Spinal cord (tissue), 10 donors: ENCODE results near the gene TBC1D32. TPM values are rescaled to one million over a fixed set of nuclear protein-coding genes. Genes with fewer than 3 reads are reported as not detected.
A peak's percentile ranks its signal among the peaks of the same experiment; 100 is the strongest.

Experiments
- DNase-seq, 6 donors: peaks; one replicate each; pipeline versions ENCODE4 v3.0.0 to v3.0.0-alpha.2; 2013 to 2015; ENCODE audit warnings: low spot score in 6 of 6, low read depth in 4 of 6
- H3K27ac ChIP-seq: one replicate; pipeline ENCODE4 v1.5.1; 2013; ENCODE audit warnings: low read depth, low read length, control low read depth
- H3K27me3 ChIP-seq: one replicate; pipeline ENCODE4 v1.6.1; 2013; ENCODE audit warnings: low read length; ENCODE audit not compliant: control insufficient read depth, insufficient read depth
- H3K36me3 ChIP-seq: one replicate; pipeline ENCODE4 v1.6.1; 2013; ENCODE audit warnings: low read length; ENCODE audit not compliant: control insufficient read depth, insufficient read depth
- H3K4me1 ChIP-seq: one replicate; pipeline ENCODE4 v1.6.1; 2013; ENCODE audit warnings: low read length; ENCODE audit not compliant: control insufficient read depth, insufficient read depth
- H3K4me3 ChIP-seq: one replicate; pipeline ENCODE4 v1.5.1; 2013; ENCODE audit warnings: low read depth, low read length, control low read depth
- H3K9me3 ChIP-seq: one replicate; pipeline ENCODE4 v1.6.1; 2013; ENCODE audit warnings: low read length; ENCODE audit not compliant: control insufficient read depth, insufficient read depth
- WGBS: methylation state at CpG from one replicate; pipeline ENCODE4 v1.1.5; 2013; ENCODE audit warnings: missing lambda C conversion rate; ENCODE audit not compliant: insufficient coverage; 5-methylcytosine and 5-hydroxymethylcytosine counted together
- polyA plus RNA-seq, 2 donors: library from polyadenylated mRNA; unstranded; fragments of 120-200 nt; gene quantifications; one replicate each; pipeline ENCODE4 v1.2.1, GENCODE V29; 2013; ENCODE audit not compliant: insufficient read length in 2 of 2
- total RNA-seq, 2 donors: library from RNA; depleted of rRNA in 1 of 2; stranded (reverse); fragments of 120-200 nt in 1 of 2; fragments of >200 nt in 1 of 2; gene quantifications; one replicate each; pipeline versions ENCODE4 v1.2.3 to v1.2.4, GENCODE V29; 2013 to 2014
- donor health status: healthy.

Gene TBC1D32
- total and polyA plus RNA-seq, 4 donors, result 12.2 to 51.4 (median 24.9) TPM

DNA sequence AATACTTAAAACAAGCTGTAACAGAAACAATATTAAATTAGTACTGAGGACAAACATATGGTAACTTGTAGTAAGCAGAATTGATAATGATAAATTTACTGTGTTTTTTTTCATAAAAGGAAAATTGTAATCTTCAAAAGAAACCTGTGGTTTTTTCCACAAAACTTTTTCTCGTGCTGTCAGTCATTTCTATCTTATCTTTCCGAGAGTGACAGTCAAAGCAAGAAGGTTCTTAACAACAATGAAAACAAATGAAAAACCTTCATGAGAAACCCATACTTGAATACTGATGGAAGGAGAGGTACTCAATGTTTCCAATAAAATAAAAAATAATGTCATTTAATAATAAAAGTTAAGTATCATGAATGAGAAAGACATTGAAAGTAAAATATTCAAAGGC lies 174.0 kb downstream of the TBC1D32 start:
- H3K9me3 ChIP-seq, result peaks cover 4% of the 10 kb centered on the region
- no CpG with 5 or more reads among the region's 2 CpGs for WGBS
- H3K27ac ChIP-seq, result no peak overlapping the region
- H3K4me1 ChIP-seq, result no peaks in the 10 kb centered on the region
- H3K27me3 ChIP-seq, result no peaks in the 10 kb centered on the region
- H3K4me3 ChIP-seq, result no peak overlapping the region
- no peaks in the 10 kb centered on the region for H3K36me3 ChIP-seq
- no peak for DNase-seq

DNA sequence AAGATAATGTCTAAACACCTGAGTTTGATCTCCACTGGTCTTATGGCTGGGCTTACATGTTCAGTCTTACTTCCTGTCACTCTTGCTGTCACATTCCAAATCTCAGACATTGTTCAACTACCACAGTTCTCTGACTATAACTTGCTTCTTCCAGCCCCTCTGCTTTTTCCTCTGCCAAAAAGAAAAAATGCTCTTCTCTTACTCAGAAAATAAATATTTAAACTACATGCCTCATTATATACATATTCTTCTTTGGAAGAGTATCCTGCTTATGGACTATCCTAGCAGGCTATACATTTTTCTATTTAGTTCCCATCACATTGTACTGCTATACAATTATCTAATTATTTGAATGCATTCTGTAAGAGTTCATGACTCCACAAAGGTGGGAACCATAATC lies 175.4 kb downstream of the TBC1D32 start:
- DNase-seq, result no peak
- Histone ChIP-seq H3K27ac (no peak overlapping the region), H3K9me3 (peaks cover 4% of the 10 kb centered on the region), H3K27me3 (no peaks in the 10 kb centered on the region), H3K4me3 (no peak overlapping the region), H3K4me1 (no peaks in the 10 kb centered on the region), H3K36me3 (peaks cover 2% of the 10 kb centered on the region)

DNA sequence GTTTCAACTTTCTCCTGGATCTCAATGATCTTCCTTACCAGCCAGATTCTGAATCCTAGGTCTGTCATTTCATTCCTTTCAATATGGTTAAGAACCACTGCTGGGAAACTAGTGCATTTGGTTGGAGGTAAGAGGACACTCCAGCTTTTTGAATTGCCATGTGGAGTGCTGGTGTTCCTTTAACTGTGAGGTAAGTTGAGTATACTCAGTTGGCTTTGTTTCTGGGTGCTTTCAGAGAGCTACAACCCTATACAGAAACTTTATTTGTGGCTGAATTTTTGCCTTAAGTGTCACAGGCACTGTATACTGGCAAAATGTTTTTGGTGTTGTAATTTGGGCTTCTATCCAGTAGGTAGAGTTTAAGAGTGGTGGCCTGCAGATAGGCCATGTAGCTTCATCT lies 175.8 kb downstream of the TBC1D32 start:
- H3K4me1 ChIP-seq, result no peaks in the 10 kb centered on the region
- H3K4me3 ChIP-seq, result no peak overlapping the region
- H3K9me3 ChIP-seq, result peaks cover 4% of the 10 kb centered on the region
- H3K27ac ChIP-seq, result no peak overlapping the region
- H3K27me3 ChIP-seq, result no peaks in the 10 kb centered on the region
- DNase-seq, result no peak
- H3K36me3 ChIP-seq, result peaks cover 6% of the 10 kb centered on the region

DNA sequence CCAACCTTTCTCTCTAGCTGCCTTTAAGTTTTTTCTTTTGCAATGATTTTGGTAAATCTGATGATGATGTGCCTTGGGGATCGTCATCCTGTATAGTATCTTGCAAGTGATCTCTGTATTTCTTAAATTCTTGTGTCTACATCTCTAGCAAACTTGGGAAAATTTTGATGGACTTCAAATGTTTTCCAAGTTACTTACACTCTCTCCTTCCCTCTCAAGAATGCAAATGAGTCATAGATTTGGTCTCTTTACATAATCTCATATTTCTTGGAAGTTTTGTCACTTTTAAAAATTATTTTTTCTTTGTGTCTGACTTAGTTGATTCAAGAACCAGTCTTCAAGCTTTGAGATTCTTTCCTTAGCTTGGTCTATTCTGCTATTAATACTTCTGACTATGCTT lies 176.4 kb downstream of the TBC1D32 start:
- Histone ChIP-seq H3K9me3 (peaks cover 4% of the 10 kb centered on the region), H3K4me3 (no peak overlapping the region), H3K36me3 (peaks cover 8% of the 10 kb centered on the region), H3K4me1 (no peaks in the 10 kb centered on the region), H3K27me3 (no peaks in the 10 kb centered on the region), H3K27ac (no peak overlapping the region)
- no CpG with 5 or more reads among the region's 1 CpG for WGBS
- DNase-seq, result no peak

DNA sequence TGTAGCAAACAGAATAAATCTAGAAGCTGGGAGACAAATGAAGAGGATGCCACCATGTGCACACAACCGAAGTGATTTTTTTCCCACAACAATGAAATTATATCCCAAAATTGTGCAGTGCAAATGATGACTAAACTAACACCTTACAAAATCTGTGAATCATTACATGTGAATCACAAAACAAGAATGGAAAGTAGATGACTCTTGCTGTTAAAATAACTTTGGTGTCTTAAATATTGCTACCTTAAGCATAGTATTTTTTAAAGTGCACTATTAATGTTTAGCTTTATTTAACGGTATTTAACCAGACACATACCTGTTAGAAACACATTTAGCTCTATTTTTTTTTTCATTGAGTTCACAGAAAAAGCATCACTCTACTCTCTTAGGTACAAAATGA lies 190.8 kb downstream of the TBC1D32 start:
- no peak for DNase-seq
- no peak overlapping the region for H3K4me3 ChIP-seq
- H3K27me3 ChIP-seq, result no peaks in the 10 kb centered on the region
- no peak overlapping the region for H3K27ac ChIP-seq
- no CpG with 5 or more reads among the region's 2 CpGs for WGBS
- H3K9me3 ChIP-seq, result no peaks in the 10 kb centered on the region
- no peaks in the 10 kb centered on the region for H3K36me3 ChIP-seq
- H3K4me1 ChIP-seq, result no peaks in the 10 kb centered on the region

DNA sequence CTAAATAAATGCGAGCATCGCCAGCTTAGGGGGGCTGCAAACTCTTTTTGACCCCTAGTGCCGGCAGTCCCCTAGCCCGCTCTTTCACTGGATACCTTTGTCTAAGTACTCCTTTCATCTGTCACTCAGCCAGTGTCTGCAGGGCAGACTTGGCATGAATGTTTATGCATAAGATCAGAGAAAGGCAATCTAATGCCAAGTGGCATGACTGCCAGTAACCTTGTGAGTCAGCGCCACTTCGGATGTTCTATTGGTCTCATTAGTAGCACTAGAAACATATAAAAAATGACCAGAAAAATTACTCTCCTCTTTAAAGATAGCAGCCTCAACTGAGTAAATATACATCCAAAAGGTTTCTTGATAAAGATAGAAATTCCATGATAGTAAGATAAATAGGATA lies 192.2 kb downstream of the TBC1D32 start:
- Histone ChIP-seq H3K27me3 (no peaks in the 10 kb centered on the region), H3K36me3 (no peaks in the 10 kb centered on the region)
- 82% methylated on average over 2 of the region's 6 CpGs for WGBS

DNA sequence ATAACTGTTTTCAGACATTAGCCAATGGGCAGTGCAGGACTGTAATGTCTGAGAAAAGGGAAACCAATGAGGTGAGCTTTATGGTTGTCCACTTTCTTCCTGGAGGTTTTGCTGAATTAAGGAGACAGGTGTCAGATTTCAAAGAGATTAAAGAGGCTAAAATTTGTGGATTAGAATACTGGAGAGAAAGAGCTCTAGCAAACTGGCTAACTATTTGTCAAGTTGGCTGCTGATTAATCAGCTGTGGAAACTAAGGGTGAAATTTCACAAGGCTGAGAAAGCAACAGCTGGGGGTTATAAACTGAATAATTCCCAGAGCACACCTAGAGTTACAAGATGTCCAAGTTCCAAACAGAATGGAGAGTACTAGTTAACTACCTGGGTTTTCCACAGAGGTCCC lies 198.9 kb downstream of the TBC1D32 start:
- H3K27me3 ChIP-seq, result no peaks in the 10 kb centered on the region
- no peak for DNase-seq
- no peak overlapping the region for H3K4me3 ChIP-seq
- H3K27ac ChIP-seq, result no peak overlapping the region
- H3K36me3 ChIP-seq, result no peaks in the 10 kb centered on the region
- H3K9me3 ChIP-seq, result no peaks in the 10 kb centered on the region
- H3K4me1 ChIP-seq, result no peaks in the 10 kb centered on the region

More for the DNA sequence above, 192.2 kb downstream of the TBC1D32 start:
- no peak for DNase-seq
- H3K9me3 ChIP-seq, result no peaks in the 10 kb centered on the region
- H3K4me3 ChIP-seq, result no peak overlapping the region
- H3K27ac ChIP-seq, result no peak overlapping the region
- H3K4me1 ChIP-seq, result no peaks in the 10 kb centered on the region

DNA sequence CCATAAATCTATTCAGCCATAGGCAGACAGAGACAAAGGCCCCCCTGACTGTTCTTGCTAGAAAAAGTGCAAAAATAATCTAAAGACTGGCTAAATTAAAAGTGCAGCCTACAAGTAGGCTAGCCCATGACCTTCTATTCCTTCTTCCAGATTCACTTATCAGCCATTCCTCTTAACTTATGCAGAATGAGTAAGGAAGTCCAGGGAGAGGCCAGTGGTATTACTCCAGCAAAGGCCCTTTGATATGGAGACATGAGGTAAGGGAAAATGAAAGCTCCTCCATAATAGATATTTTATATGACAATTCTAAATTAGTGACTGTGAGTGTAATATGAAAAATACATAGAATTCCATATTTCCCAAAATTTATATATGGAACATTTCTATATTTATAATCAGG lies 199.4 kb downstream of the TBC1D32 start:
- Histone ChIP-seq H3K9me3 (no peaks in the 10 kb centered on the region), H3K4me1 (no peaks in the 10 kb centered on the region), H3K4me3 (no peak overlapping the region), H3K27ac (no peak overlapping the region), H3K36me3 (no peaks in the 10 kb centered on the region), H3K27me3 (no peaks in the 10 kb centered on the region)
- DNase-seq, result no peak

DNA sequence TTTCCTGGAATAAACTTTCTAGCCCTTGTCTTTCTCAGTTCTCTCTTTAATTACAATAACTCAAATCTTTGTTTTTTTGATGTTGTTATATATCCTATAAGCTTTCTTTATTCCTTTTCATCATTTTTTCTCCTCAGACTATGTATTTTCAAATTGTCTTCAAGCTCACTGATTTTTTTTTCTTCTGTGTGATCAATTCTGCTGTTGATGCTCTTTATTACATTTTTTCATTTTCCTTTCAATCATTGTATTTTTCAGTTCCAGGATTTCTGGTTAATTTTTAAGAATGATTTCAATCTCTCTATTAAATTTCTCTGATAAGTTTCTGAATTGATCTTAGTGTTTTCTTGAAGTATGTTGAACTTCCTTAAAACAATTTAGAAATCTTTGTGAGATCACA lies 209.7 kb downstream of the TBC1D32 start:
- Histone ChIP-seq H3K4me1 (no peaks in the 10 kb centered on the region), H3K4me3 (no peak overlapping the region), H3K9me3 (peaks cover 8% of the 10 kb centered on the region), H3K27me3 (no peaks in the 10 kb centered on the region), H3K27ac (no peak overlapping the region), H3K36me3 (no peaks in the 10 kb centered on the region)
- no peak for DNase-seq

DNA sequence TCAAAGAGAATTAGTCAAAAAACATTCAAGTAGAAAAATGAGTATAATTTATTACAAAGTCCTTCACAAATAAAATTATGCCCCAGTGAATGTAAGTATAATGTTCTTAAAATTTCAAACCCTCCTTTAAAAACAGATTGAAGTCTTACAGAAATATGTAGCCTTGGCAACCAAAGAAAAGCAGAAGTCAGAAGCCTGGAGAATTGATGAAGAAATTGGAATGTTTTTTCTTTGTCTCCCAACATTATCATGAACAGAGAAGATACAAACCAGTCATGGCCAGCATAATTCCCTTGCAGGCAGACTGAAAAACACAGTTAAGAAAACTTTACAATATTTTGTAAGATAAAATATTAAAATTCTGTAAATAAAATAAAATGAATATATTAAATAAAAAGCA lies 221.9 kb downstream of the TBC1D32 start:
- Histone ChIP-seq H3K27ac (no peak overlapping the region), H3K4me1 (no peaks in the 10 kb centered on the region), H3K27me3 (no peaks in the 10 kb centered on the region), H3K36me3 (no peaks in the 10 kb centered on the region), H3K9me3 (no peaks in the 10 kb centered on the region), H3K4me3 (no peak overlapping the region)
- peak in 1 of 6 donors; percentile 21 for DNase-seq

DNA sequence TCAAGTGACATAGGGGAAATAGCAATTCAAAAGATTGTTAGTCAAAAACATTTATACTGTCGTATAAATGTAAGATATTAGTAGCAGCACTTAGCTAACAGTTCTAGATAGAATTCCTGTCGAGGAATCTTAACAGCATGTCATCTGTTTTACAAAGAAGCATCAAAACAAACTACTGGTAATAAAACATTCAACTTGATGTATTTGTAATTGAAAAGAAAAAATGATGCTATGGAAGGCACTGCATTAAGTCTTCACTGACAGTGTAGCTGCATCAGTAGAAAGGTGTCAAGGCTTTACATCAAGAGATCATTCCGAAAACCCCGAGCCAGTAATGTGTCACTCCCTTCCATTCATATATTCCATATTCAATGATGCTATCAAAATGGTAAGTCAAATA lies 223.5 kb downstream of the TBC1D32 start:
- no CpG with 5 or more reads among the region's 4 CpGs for WGBS

More for the DNA sequence above, 223.5 kb downstream of the TBC1D32 start:
- no peak for DNase-seq
- Histone ChIP-seq H3K4me3 (no peak overlapping the region), H3K9me3 (no peaks in the 10 kb centered on the region), H3K27ac (no peak overlapping the region), H3K36me3 (no peaks in the 10 kb centered on the region), H3K27me3 (no peaks in the 10 kb centered on the region), H3K4me1 (no peaks in the 10 kb centered on the region)
